ENCODE results near the gene LSM3. TPM values are rescaled to one million over a fixed set of nuclear protein-coding genes. Genes with fewer than 3 reads are reported as not detected.

The LSM3 gene
- total RNA-seq, 4 donors from 2014 or later, result 4.8 to 7.9 (median 5.8) TPM

GRCh38 chr3:14236902-14237301, 58.3 kb downstream of the LSM3 start:
- no peak for DNase-seq (ENCODE audit: low spot score in 2 of 2)
- peaks cover 0 to 12% (median 0%) of the 10 kb centered on the region in 4 donors for H3K4me1 ChIP-seq
- TF ChIP-seq CTCF (IDR thresholded peaks at IDR 0.05), result no peak
- TF ChIP-seq EP300 (IDR thresholded peaks at IDR 0.05), result no peak
- no peak for TF ChIP-seq POLR2A (IDR thresholded peaks at IDR 0.05)
- H3K27me3 ChIP-seq, result no peaks in the 10 kb centered on the region
- no peak overlapping the region for H3K4me3 ChIP-seq
- no peaks in the 10 kb centered on the region for H3K36me3 ChIP-seq
- WGBS, 2 donors, result 72 to 78% methylated on average over 3 of the region's 3 CpGs
- peaks cover 0 to 12% (median 0%) of the 10 kb centered on the region in 4 donors for H3K9me3 ChIP-seq
- peak overlapping the region in 1 of 4 donors; percentile 34 for H3K27ac ChIP-seq

GRCh38 chr3:14237457-14237856, 58.8 kb downstream of the LSM3 start:
- no peaks in the 10 kb centered on the region for H3K27me3 ChIP-seq
- H3K4me1 ChIP-seq, result peaks cover 0 to 12% (median 0%) of the 10 kb centered on the region in 4 donors
- peaks cover 0 to 12% (median 0%) of the 10 kb centered on the region in 4 donors for H3K9me3 ChIP-seq
- no peak overlapping the region for H3K4me3 ChIP-seq
- H3K36me3 ChIP-seq, result no peaks in the 10 kb centered on the region
- no peak overlapping the region for H3K27ac ChIP-seq
- TF ChIP-seq POLR2A (IDR thresholded peaks at IDR 0.05), result no peak
- TF ChIP-seq EP300 (IDR thresholded peaks at IDR 0.05), result no peak
- TF ChIP-seq CTCF (IDR thresholded peaks at IDR 0.05), result no peak
- no peak for DNase-seq (ENCODE audit: low spot score in 2 of 2)
- WGBS, 2 donors, result 56 to 77% methylated on average over 4 to 6 of the region's 6 CpGs

- Histone ChIP-seq H3K4me1 (peaks cover 0 to 12% (median 0%) of the 10 kb centered on the region in 4 donors), H3K27ac (no peak overlapping the region), H3K4me3 (no peak overlapping the region), H3K36me3 (no peaks in the 10 kb centered on the region), H3K27me3 (no peaks in the 10 kb centered on the region), H3K9me3 (peaks cover 0 to 11% (median 0%) of the 10 kb centered on the region in 4 donors)
- 94 to 95% methylated on average over 7 of the region's 7 CpGs for WGBS, 2 donors
- TF ChIP-seq CTCF (IDR thresholded peaks at IDR 0.05) (no peak), POLR2A (IDR thresholded peaks at IDR 0.05) (no peak), EP300 (IDR thresholded peaks at IDR 0.05) (no peak)
- DNase-seq (ENCODE audit: low spot score in 2 of 2), result no peak
Observed at GRCh38 chr3:14238356-14238755, 59.7 kb downstream of the LSM3 start.

- DNase-seq (ENCODE audit: low spot score in 2 of 2), result no peak
- H3K27me3 ChIP-seq, result no peaks in the 10 kb centered on the region
- no peak overlapping the region for H3K4me3 ChIP-seq
- no peaks in the 10 kb centered on the region for H3K36me3 ChIP-seq
- H3K27ac ChIP-seq, result no peak overlapping the region
- H3K4me1 ChIP-seq, result peaks cover 0 to 12% (median 0%) of the 10 kb centered on the region in 4 donors
- no peak for TF ChIP-seq POLR2A (IDR thresholded peaks at IDR 0.05)
- no peak for TF ChIP-seq EP300 (IDR thresholded peaks at IDR 0.05)
- TF ChIP-seq CTCF (IDR thresholded peaks at IDR 0.05), result no peak
- peaks cover 0 to 6% (median 0%) of the 10 kb centered on the region in 4 donors for H3K9me3 ChIP-seq
Observed at GRCh38 chr3:14238930-14239329, 60.3 kb downstream of the LSM3 start.

GRCh38 chr3:14239940-14240339, 61.3 kb downstream of the LSM3 start:
- Histone ChIP-seq H3K9me3 (no peaks in the 10 kb centered on the region), H3K27ac (no peak overlapping the region), H3K4me1 (peaks cover 0 to 10% (median 0%) of the 10 kb centered on the region in 4 donors), H3K27me3 (no peaks in the 10 kb centered on the region), H3K4me3 (no peak overlapping the region), H3K36me3 (no peaks in the 10 kb centered on the region)
- no peak for DNase-seq (ENCODE audit: low spot score in 2 of 2)
- TF ChIP-seq EP300 (IDR thresholded peaks at IDR 0.05), result no peak
- TF ChIP-seq POLR2A (IDR thresholded peaks at IDR 0.05), result no peak
- no peak for TF ChIP-seq CTCF (IDR thresholded peaks at IDR 0.05)
